GM12878 (cell line): ENCODE data around the gene VCP. TPM values are rescaled to one million over a fixed set of nuclear protein-coding genes. Genes with fewer than 3 reads are reported as not detected.

Experiments used
- BHLHE40 ChIP-seq, 2 experiments: fragments of 450-650 bp in 1 of 2; IDR thresholded peaks; 2 replicates each; pipeline ENCODE4 v1.6.1; 2011 to 2017; ENCODE audit warnings: low read depth in 2 of 2, borderline replicate concordance in 1 of 2, improper control_type of control experiment in 1 of 2, low read length in 1 of 2, mild to moderate bottlenecking in 1 of 2
- BMI1 ChIP-seq: fragments of 450-650 bp; IDR thresholded peaks from 2 replicates; pipeline ENCODE4 v1.6.1; 2016; ENCODE audit warnings: mild to moderate bottlenecking, moderate library complexity, borderline replicate concordance
- BRCA1 ChIP-seq: IDR thresholded peaks from 2 replicates; pipeline ENCODE4 v1.6.1; 2011; ENCODE audit warnings: low read depth, low read length, improper control_type of control experiment
- CREM ChIP-seq: IDR thresholded peaks from 2 replicates; pipeline ENCODE4 v1.6.1; 2014; ENCODE audit warnings: antibody characterized with exemption, low read depth
- ESRRA ChIP-seq: IDR thresholded peaks from 2 replicates; pipeline ENCODE4 v1.6.1; 2012; ENCODE audit warnings: mild to moderate bottlenecking, low read length, improper control_type of control experiment
- HDGF ChIP-seq: fragments of 450-650 bp; IDR thresholded peaks from 2 replicates; pipeline ENCODE4 v1.6.1; 2016; ENCODE audit warnings: antibody characterized with exemption
- MXI1 ChIP-seq: fragments of 150-350 bp; IDR thresholded peaks from 2 replicates; pipeline ENCODE4 v1.6.1; 2011; ENCODE audit warnings: low read depth, mild to moderate bottlenecking, inconsistent platforms, low read length, improper control_type of control experiment
- NFYA ChIP-seq: IDR thresholded peaks from 2 replicates; pipeline ENCODE4 v1.6.1; 2011; ENCODE audit warnings: low read depth, mild to moderate bottlenecking, low read length, improper control_type of control experiment, borderline replicate concordance
- NR2F1 ChIP-seq: fragments of 450-650 bp; conservative IDR thresholded peaks from 2 replicates; pipeline ENCODE4 v1.6.1; 2017; ENCODE audit warnings: mild to moderate bottlenecking
- PBX3 ChIP-seq: IDR thresholded peaks from 2 replicates; pipeline ENCODE4 v1.6.1; 2011; ENCODE audit warnings: mild to moderate bottlenecking, low read depth, low read length, moderate library complexity; ENCODE audit not compliant: insufficient replicate concordance
- PML ChIP-seq: IDR thresholded peaks from 2 replicates; pipeline ENCODE4 v1.6.1; 2012; ENCODE audit warnings: low read length, inconsistent platforms
- PRDM15 ChIP-seq: fragments of 450-650 bp; formaldehyde crosslinking; IDR thresholded peaks from 2 replicates; pipeline ENCODE4 v1.4.0; 2020; ENCODE audit warnings: mild to moderate bottlenecking, moderate library complexity
- RAD21 ChIP-seq: IDR thresholded peaks from 2 replicates; pipeline ENCODE4 v1.6.1; 2011; ENCODE audit warnings: mild to moderate bottlenecking, low read depth, low read length, moderate library complexity; ENCODE audit not compliant: insufficient read depth
- SRF ChIP-seq, 2 experiments: IDR thresholded peaks; 2 replicates each; pipeline ENCODE4 v1.6.1; 2011; ENCODE audit warnings: low read depth in 2 of 2, low read length in 2 of 2, mild to moderate bottlenecking in 1 of 2, moderate library complexity in 1 of 2
- SUPT20H ChIP-seq: IDR thresholded peaks from 2 replicates; pipeline ENCODE4 v1.6.1; 2011; ENCODE audit warnings: low read depth, mild to moderate bottlenecking, low read length, moderate library complexity, borderline replicate concordance; ENCODE audit not compliant: control insufficient read depth
- TARDBP ChIP-seq: IDR thresholded peaks from 2 replicates; pipeline ENCODE4 v1.6.1; 2016; ENCODE audit warnings: borderline replicate concordance
- TCF12 ChIP-seq: IDR thresholded peaks from 2 replicates; pipeline ENCODE4 v1.6.1; 2011; ENCODE audit warnings: low read depth, mild to moderate bottlenecking, low read length
- ZNF207 ChIP-seq: fragments of 450-650 bp; IDR thresholded peaks from 2 replicates; pipeline ENCODE4 v1.6.1; 2014; ENCODE audit warnings: antibody characterized with exemption, mild to moderate bottlenecking, borderline replicate concordance
- ZNF384 ChIP-seq: IDR thresholded peaks from 2 replicates; pipeline ENCODE4 v1.6.1; 2012; ENCODE audit warnings: low read depth, mild to moderate bottlenecking, low read length, improper control_type of control experiment, borderline replicate concordance
- polyA plus RNA-seq, 11 experiments: library from polyadenylated mRNA; depleted of rRNA in 4 of 11; unstranded in 6 of 11; stranded (reverse) in 5 of 11; fragments of >200 nt; fragmentation: Nextera tagmentation in 4 of 11; fragmentation: Illumina TruSeq in 1 of 11; extraction: Ambion mirVana in 4 of 11; extraction: Trizol in 1 of 11; gene quantifications; 1 replicate in 1 of 11; 2 replicates in 10 of 11; pipeline versions ENCODE4 v1.2.1 to v1.2.3, GENCODE V29; 2011 to 2016; ENCODE audit warnings: inconsistent platforms in 2 of 11, missing spikeins in 2 of 11, low read depth in 1 of 11
- total RNA-seq, 4 experiments: library from RNA; depleted of rRNA in 3 of 4; stranded (reverse); fragments of >200 nt in 3 of 4; fragmentation: Illumina TruSeq in 1 of 4; extraction: Trizol in 1 of 4; gene quantifications; 2 replicates each; pipeline versions ENCODE4 v1.2.1 to v1.2.3, GENCODE V29; 2013 to 2021
- TF ChIP-seq, protein P1 (sequence below): IDR thresholded peaks from 2 replicates; pipeline ENCODE4 v1.6.1; 2011; ENCODE audit warnings: low read depth, mild to moderate bottlenecking, low read length, moderate library complexity, borderline replicate concordance; ENCODE audit errors: extremely low read depth
- TF ChIP-seq, protein P2 (sequence below): fragments of 450-650 bp; IDR thresholded peaks from 2 replicates; pipeline ENCODE4 v1.6.1; 2017; ENCODE audit warnings: mild to moderate bottlenecking, moderate library complexity

VCP gene
- total and polyA plus RNA-seq, 10 of the 15 experiments (the other 5 are each of a cell fraction or from before 2014, with no cell fraction given), result 7.4 to 327 (median 244) TPM

DNA sequence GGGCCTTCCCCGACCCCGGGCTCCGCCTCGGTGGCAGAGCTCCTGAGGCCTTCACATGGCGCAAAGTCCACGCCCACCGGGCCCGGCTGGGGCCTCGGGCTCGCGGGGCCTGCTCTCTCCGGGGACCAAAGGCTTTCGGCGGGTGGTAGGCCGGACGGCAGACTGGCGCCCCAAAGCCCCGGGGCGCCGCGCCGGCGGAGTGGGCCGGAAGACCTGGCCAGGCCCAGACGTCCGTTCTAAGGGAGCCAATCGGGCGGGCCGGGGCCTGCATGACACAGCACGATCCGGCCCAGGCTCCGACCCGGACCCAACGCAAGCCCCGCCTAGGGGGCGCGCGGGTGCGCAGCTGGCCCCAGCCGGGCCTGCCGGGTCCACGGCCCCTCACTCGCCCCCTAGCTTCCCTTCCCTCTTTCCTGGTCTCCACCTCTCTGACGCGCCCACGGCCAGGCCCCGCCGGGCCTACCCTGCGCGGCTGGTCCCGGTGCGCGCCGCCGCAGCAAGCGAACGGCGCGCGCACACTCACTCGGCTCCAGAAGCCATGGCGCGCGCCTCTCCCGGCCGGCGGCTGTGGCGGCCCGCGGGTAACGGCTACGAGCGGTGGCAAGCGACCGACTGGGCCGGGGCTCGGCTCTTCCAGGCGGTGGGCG is 488 bp downstream of the VCP start (continued):
- TF ChIP-seq CREM (no peak; the same call in 1 of the 2 replicates), BMI1 (no peak), RAD21 (no peak), MXI1 (no peak), NFYA (no peak), PML (no peak), HDGF (no peak), PBX3 (no peak), ZNF207 (peak; percentile 86), BHLHE40 (IDR thresholded peaks at IDR 0.05; ENCODE audit: borderline replicate concordance in 1 of 2, low read depth in 2 of 2, low read length in 1 of 2) (peak; percentile 8 to 44; a peak in 2 of 4 replicates), TARDBP (no peak), PRDM15 (CRISPR knock-in tag) (no peak), TCF12 (0 out of 2 replicates have a peak, but pooled peaks have one; percentile 47), ZNF384 (no peak), ESRRA (no peak), BRCA1 (no peak), SRF (IDR thresholded peaks at IDR 0.05; ENCODE audit: low read depth in 2 of 2, low read length in 2 of 2) (no peak), NR2F1 (peak; percentile 27; the same call in 1 of the 2 replicates), SUPT20H (no peak)
- TF ChIP-seq, protein P1, sequence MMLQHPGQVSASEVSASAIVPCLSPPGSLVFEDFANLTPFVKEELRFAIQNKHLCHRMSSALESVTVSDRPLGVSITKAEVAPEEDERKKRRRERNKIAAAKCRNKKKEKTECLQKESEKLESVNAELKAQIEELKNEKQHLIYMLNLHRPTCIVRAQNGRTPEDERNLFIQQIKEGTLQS, result no peak
- TF ChIP-seq, protein P2, sequence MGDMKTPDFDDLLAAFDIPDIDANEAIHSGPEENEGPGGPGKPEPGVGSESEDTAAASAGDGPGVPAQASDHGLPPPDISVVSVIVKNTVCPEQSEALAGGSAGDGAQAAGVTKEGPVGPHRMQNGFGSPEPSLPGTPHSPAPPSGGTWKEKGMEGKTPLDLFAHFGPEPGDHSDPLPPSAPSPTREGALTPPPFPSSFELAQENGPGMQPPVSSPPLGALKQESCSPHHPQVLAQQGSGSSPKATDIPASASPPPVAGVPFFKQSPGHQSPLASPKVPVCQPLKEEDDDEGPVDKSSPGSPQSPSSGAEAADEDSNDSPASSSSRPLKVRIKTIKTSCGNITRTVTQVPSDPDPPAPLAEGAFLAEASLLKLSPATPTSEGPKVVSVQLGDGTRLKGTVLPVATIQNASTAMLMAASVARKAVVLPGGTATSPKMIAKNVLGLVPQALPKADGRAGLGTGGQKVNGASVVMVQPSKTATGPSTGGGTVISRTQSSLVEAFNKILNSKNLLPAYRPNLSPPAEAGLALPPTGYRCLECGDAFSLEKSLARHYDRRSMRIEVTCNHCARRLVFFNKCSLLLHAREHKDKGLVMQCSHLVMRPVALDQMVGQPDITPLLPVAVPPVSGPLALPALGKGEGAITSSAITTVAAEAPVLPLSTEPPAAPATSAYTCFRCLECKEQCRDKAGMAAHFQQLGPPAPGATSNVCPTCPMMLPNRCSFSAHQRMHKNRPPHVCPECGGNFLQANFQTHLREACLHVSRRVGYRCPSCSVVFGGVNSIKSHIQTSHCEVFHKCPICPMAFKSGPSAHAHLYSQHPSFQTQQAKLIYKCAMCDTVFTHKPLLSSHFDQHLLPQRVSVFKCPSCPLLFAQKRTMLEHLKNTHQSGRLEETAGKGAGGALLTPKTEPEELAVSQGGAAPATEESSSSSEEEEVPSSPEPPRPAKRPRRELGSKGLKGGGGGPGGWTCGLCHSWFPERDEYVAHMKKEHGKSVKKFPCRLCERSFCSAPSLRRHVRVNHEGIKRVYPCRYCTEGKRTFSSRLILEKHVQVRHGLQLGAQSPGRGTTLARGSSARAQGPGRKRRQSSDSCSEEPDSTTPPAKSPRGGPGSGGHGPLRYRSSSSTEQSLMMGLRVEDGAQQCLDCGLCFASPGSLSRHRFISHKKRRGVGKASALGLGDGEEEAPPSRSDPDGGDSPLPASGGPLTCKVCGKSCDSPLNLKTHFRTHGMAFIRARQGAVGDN, result 0 out of 2 replicates have a peak, but pooled peaks have one; percentile 38
